HepG2 (cell line): Measurements from ENCODE around the gene COL18A1. TPM values are rescaled to one million over a fixed set of nuclear protein-coding genes. Genes with fewer than 3 reads are reported as not detected.

Experiments
- BATF2 ChIP-seq: sonication (generic); formaldehyde crosslinking; IDR thresholded peaks from 2 replicates; pipeline ENCODE4 v1.8.0; 2022; ENCODE audit warnings: mild to moderate bottlenecking, missing genetic modification reagents, moderate library complexity
- FOXA3 ChIP-seq: IDR thresholded peaks from 2 replicates; pipeline ENCODE4 v1.6.1; 2016; ENCODE audit warnings: missing genetic modification reagents, missing compliant biosample characterization
- IRF2 ChIP-seq: IDR thresholded peaks from 2 replicates; pipeline ENCODE4 v1.6.1; 2018; ENCODE audit warnings: missing genetic modification reagents, missing compliant biosample characterization
- JARID2 ChIP-seq: sonication (generic); formaldehyde crosslinking; IDR thresholded peaks from 2 replicates; pipeline ENCODE4 v1.8.1; 2023; ENCODE audit warnings: missing genetic modification reagents, inconsistent platforms; ENCODE audit not compliant: insufficient replicate concordance
- MAZ ChIP-seq, 2 experiments: sonication (generic) in 1 of 2; formaldehyde crosslinking in 1 of 2; IDR thresholded peaks; 2 replicates each; pipeline versions ENCODE4 v1.5.0 to v1.6.1; 2012 to 2020; ENCODE audit warnings: low read depth in 2 of 2, mild to moderate bottlenecking in 2 of 2, borderline replicate concordance in 1 of 2, improper control_type of control experiment in 1 of 2, low read length in 1 of 2, missing genetic modification reagents in 1 of 2, moderate library complexity in 1 of 2
- NCOA2 ChIP-seq: sonication (generic); formaldehyde crosslinking; IDR thresholded peaks from 2 replicates; pipeline ENCODE4 v1.8.0; 2022; ENCODE audit warnings: inconsistent platforms
- NCOR1 ChIP-seq: fragments of 200-600 bp; sonication (generic); IDR thresholded peaks from 2 replicates; pipeline ENCODE4 v1.7.0; 2017; ENCODE audit warnings: antibody characterized with exemption, low read length, borderline replicate concordance
- PRDM4 ChIP-seq: sonication (generic); formaldehyde crosslinking; IDR thresholded peaks from 2 replicates; pipeline ENCODE4 v1.9.0; 2021; ENCODE audit warnings: missing genetic modification reagents, borderline replicate concordance
- TERF1 ChIP-seq: sonication (generic); formaldehyde crosslinking; IDR thresholded peaks from 2 replicates; pipeline ENCODE4 v1.8.0; 2022; ENCODE audit warnings: mild to moderate bottlenecking, missing genetic modification reagents, moderate library complexity
- ZBTB26 ChIP-seq: IDR thresholded peaks from 2 replicates; pipeline ENCODE4 v1.6.1; 2016; ENCODE audit warnings: missing compliant biosample characterization, missing genetic modification reagents, borderline replicate concordance
- ZFP37 ChIP-seq: sonication (generic); formaldehyde crosslinking; IDR thresholded peaks from 2 replicates; pipeline ENCODE4 v1.4.0; 2020; ENCODE audit warnings: missing genetic modification reagents, borderline replicate concordance
- ZMYM3 ChIP-seq: sonication (generic); formaldehyde crosslinking; IDR thresholded peaks from 2 replicates; pipeline ENCODE4 v1.5.1; 2020; ENCODE audit warnings: mild to moderate bottlenecking, missing genetic modification reagents
- ZNF264 ChIP-seq: sonication (generic); formaldehyde crosslinking; IDR thresholded peaks from 2 replicates; pipeline ENCODE4 v1.4.0; 2020; ENCODE audit warnings: missing genetic modification reagents
- ZNF292 ChIP-seq: sonication (generic); formaldehyde crosslinking; IDR thresholded peaks from 2 replicates; pipeline ENCODE4 v1.8.1; 2022; ENCODE audit warnings: mild to moderate bottlenecking, low read depth, missing genetic modification reagents, borderline replicate concordance
- ZNF343 ChIP-seq: sonication (generic); formaldehyde crosslinking; IDR thresholded peaks from 2 replicates; pipeline ENCODE4 v1.4.0; 2020; ENCODE audit warnings: mild to moderate bottlenecking, missing genetic modification reagents
- polyA plus RNA-seq, 8 experiments: library from polyadenylated mRNA; depleted of rRNA in 3 of 8; stranded (reverse) in 7 of 8; unstranded in 1 of 8; fragments of >200 nt; fragmentation: Illumina TruSeq in 4 of 8; extraction: Trizol in 4 of 8; gene quantifications; 2 replicates each; pipeline versions ENCODE4 v1.2.1 to v1.2.3, GENCODE V29; 2011 to 2016; ENCODE audit warnings: low read depth in 4 of 8, missing spikeins in 1 of 8, mixed read lengths in 1 of 8; ENCODE audit not compliant: insufficient read depth in 1 of 8
- total RNA-seq, 5 experiments: library from RNA; depleted of rRNA; stranded (reverse); fragments of >200 nt; fragmentation: Illumina TruSeq; extraction: Trizol; gene quantifications; 2 replicates each; pipeline ENCODE4 v1.2.3, GENCODE V29; 2016; ENCODE audit warnings: low read depth in 1 of 5
- TF ChIP-seq, protein P1 (sequence below): sonication (generic); formaldehyde crosslinking; IDR thresholded peaks from 2 replicates; pipeline ENCODE4 v1.4.0; 2020; ENCODE audit warnings: mild to moderate bottlenecking, missing genetic modification reagents, borderline replicate concordance

Gene COL18A1
- total and polyA plus RNA-seq, 2 of the 13 experiments (the other 11 are each of a cell fraction or from before 2014, with no cell fraction given), result 79.0 to 102 TPM

DNA sequence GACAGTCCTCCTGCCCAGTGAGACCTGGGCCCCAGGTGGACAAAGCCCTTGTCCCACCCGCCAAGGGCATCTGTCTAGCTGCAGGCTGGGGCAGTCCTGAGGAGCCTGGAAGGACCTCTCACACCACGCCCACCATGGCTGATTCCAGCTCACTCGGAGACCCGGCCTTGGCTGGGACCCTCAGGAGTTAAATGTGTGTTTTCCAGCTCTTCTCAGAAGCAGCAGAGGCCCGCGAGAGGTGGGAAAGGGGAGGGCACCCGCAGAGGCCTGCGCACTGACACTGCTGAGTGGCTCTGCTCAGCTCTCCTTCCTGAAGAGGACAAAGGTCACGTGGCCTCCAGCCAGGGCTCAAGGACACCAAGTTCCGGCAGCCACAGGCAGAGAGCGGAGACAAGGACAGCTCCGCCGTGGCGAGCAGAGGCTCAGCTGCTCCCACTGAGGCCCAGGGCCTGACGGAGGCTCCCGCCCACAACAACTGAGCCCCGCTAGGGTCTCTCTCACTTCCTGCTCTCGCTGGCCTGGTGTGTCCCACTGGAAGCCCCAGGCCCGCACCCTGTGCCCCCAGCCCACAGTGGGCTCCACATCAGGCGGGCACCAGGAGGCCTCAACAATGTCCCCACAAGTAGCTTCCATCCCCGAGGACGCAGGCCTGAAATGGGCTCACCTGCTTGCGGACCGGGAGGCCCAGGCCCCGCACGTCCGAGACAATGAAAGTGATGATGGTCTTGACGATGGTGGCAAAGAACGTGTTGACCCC lies 120.4 kb downstream of the COL18A1 start (continued):
- TF ChIP-seq, protein P1, sequence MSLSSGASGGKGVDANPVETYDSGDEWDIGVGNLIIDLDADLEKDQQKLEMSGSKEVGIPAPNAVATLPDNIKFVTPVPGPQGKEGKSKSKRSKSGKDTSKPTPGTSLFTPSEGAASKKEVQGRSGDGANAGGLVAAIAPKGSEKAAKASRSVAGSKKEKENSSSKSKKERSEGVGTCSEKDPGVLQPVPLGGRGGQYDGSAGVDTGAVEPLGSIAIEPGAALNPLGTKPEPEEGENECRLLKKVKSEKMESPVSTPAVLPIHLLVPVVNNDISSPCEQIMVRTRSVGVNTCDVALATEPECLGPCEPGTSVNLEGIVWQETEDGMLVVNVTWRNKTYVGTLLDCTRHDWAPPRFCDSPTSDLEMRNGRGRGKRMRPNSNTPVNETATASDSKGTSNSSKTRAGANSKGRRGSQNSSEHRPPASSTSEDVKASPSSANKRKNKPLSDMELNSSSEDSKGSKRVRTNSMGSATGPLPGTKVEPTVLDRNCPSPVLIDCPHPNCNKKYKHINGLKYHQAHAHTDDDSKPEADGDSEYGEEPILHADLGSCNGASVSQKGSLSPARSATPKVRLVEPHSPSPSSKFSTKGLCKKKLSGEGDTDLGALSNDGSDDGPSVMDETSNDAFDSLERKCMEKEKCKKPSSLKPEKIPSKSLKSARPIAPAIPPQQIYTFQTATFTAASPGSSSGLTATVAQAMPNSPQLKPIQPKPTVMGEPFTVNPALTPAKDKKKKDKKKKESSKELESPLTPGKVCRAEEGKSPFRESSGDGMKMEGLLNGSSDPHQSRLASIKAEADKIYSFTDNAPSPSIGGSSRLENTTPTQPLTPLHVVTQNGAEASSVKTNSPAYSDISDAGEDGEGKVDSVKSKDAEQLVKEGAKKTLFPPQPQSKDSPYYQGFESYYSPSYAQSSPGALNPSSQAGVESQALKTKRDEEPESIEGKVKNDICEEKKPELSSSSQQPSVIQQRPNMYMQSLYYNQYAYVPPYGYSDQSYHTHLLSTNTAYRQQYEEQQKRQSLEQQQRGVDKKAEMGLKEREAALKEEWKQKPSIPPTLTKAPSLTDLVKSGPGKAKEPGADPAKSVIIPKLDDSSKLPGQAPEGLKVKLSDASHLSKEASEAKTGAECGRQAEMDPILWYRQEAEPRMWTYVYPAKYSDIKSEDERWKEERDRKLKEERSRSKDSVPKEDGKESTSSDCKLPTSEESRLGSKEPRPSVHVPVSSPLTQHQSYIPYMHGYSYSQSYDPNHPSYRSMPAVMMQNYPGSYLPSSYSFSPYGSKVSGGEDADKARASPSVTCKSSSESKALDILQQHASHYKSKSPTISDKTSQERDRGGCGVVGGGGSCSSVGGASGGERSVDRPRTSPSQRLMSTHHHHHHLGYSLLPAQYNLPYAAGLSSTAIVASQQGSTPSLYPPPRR (CRISPR knock-in tag), result peak; percentile 79; the same call in 1 of the 2 replicates
- TF ChIP-seq FOXA3, result peak; percentile 42; the same call in 1 of the 2 replicates
- no peak for TF ChIP-seq PRDM4 (CRISPR knock-in tag)
- TF ChIP-seq TERF1 (CRISPR knock-in tag), result no peak
- peak; percentile 41; the same call in 1 of the 2 replicates for TF ChIP-seq MAZ (IDR thresholded peaks at IDR 0.05; ENCODE audit: borderline replicate concordance, low read depth, low read length)
- peak; percentile 78; the same call in 1 of the 2 replicates for TF ChIP-seq MAZ (CRISPR knock-in tag; IDR thresholded peaks at IDR 0.05; ENCODE audit: low read depth)
- peak; percentile 66; the same call in 1 of the 2 replicates for TF ChIP-seq NCOA2 (CRISPR knock-in tag)
- TF ChIP-seq ZBTB26 (CRISPR knock-in tag), result peak; percentile 46; the same call in 1 of the 2 replicates
- peak; percentile 43; the same call in 1 of the 2 replicates for TF ChIP-seq ZNF292 (CRISPR knock-in tag)
- peak; percentile 72 for TF ChIP-seq ZNF264 (CRISPR knock-in tag)
- TF ChIP-seq JARID2 (CRISPR knock-in tag), result no peak
- TF ChIP-seq ZFP37 (CRISPR knock-in tag), result no peak; the same call in 1 of the 2 replicates
- TF ChIP-seq NCOR1, result peak; percentile 76; the same call in 1 of the 2 replicates
- TF ChIP-seq ZNF343 (CRISPR knock-in tag), result peak; percentile 83; the same call in 1 of the 2 replicates
- TF ChIP-seq IRF2, result peak; percentile 67; the same call in 1 of the 2 replicates
- peak; percentile 48; the same call in 1 of the 2 replicates for TF ChIP-seq ZMYM3
- TF ChIP-seq BATF2 (CRISPR knock-in tag), result 0 out of 2 replicates have a peak, but pooled peaks have one; percentile 31
